ENCODE results near the gene CERT1. TPM values are rescaled to one million over a fixed set of nuclear protein-coding genes. Genes with fewer than 3 reads are reported as not detected.
"Not testable (repeated sequence)": the region's sequence is repeated elsewhere in the genome, so short reads cannot be mapped to it uniquely, and the experiment has no call there.

The CERT1 gene
- total RNA-seq, 1 donor from 2014 or later: 11.7 TPM

DNA sequence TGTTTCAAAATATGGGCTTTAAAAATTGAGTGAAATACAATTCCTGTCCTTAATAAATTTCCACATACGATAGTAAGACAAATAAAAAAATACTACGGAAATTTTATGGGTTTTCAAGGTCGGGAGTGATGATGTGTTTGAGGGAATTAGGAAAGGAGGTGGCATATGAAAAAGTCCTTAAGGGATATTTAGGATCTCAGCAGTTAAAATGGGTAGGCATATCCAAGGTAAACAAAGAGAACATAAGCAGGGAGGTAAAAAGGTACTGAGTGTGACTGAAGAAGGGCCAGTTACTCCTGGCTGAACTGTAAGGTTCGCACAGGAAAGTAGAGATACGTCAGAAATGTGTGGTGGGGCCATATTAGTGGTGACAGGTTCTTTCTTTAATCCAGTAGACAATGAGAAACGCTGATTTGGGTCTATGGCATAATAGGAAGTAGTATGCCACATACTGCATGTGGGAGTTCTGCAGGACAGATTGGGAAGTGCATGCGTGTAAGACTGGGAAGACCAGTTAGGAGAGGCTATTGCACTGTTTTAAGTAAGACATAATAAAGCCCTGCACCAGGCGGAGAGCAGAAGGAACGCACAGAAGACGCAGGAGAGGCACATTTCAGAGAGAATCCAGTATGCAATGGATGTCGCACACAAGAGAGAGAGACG is 175.3 kb downstream of the CERT1 start:
- TF ChIP-seq, protein P1, sequence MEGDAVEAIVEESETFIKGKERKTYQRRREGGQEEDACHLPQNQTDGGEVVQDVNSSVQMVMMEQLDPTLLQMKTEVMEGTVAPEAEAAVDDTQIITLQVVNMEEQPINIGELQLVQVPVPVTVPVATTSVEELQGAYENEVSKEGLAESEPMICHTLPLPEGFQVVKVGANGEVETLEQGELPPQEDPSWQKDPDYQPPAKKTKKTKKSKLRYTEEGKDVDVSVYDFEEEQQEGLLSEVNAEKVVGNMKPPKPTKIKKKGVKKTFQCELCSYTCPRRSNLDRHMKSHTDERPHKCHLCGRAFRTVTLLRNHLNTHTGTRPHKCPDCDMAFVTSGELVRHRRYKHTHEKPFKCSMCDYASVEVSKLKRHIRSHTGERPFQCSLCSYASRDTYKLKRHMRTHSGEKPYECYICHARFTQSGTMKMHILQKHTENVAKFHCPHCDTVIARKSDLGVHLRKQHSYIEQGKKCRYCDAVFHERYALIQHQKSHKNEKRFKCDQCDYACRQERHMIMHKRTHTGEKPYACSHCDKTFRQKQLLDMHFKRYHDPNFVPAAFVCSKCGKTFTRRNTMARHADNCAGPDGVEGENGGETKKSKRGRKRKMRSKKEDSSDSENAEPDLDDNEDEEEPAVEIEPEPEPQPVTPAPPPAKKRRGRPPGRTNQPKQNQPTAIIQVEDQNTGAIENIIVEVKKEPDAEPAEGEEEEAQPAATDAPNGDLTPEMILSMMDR (conservative IDR thresholded peaks at IDR 0.05; ENCODE audit: low read depth, low read length): peak; percentile 46
- peak overlapping the region; percentile 93 for H3K4me3 ChIP-seq (ENCODE audit: low read depth, low read length)
- DNase-seq (ENCODE audit: low read depth): peak; percentile 65

DNA sequence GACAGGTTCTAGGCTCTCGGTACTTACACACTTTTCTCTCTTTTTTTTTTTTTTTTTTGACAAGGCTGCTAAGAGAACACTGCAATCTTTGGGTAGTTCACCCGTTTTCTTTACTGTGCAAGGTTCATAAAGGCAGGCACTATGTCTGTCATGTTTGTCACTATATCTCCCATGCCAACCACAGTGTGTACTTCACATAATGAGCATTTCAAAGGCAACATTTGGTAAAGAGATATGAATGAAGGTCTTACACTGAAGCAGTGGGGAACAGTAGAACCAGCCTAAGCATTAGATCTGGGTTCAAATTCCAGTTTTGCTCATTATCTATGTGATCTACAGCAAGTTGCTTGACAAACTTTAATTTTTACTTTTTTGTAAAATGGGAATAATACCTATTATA is 175.9 kb downstream of the CERT1 start:
- no peak overlapping the region for H3K4me3 ChIP-seq (ENCODE audit: low read depth, low read length)
- TF ChIP-seq, protein P1 (conservative IDR thresholded peaks at IDR 0.05; ENCODE audit: low read depth, low read length): no peak
- no peak for DNase-seq (ENCODE audit: low read depth)

DNA sequence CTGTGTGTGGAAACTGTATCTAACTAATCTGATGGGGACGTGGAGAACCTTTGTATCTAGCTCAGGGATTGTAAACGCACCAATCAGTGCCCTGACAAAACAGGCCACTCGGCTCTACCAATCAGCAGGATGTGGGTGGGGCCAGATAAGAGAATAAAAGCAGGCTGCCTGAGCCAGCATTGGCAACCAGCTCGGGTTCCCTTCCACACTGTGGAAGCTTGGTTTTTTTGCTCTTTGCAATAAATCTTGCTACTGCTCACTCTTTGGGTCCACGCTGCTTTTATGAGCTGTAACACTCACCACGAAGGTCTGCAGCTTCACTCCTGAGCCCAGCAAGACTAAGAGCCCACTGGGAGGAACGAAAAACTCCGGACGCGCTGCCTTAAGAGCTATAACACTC is 177.0 kb downstream of the CERT1 start:
- not testable (repeated sequence) for H3K4me3 ChIP-seq (ENCODE audit: low read depth, low read length); DNase-seq (ENCODE audit: low read depth)

DNA sequence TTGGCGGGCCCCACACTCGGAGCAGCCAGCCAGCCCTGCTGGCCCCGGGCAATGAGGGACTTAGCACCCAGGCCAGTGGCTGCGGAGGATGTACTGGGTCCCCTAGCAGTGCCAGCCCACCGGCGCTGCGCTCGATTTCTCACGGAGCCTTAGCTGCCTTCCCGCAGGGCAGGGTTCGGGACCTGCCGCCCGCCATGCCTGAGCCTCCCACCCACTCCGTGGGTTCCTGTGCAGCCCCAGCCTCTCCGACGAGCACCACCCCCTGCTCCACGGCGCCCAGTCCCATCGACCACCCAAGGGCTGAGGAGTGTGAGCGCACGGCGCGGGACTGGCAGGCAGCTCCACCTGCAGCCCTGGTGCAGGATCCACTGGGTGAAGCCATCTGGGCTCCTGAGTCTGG is 177.7 kb downstream of the CERT1 start:
- DNase-seq (ENCODE audit: low read depth): not testable (repeated sequence)

DNA sequence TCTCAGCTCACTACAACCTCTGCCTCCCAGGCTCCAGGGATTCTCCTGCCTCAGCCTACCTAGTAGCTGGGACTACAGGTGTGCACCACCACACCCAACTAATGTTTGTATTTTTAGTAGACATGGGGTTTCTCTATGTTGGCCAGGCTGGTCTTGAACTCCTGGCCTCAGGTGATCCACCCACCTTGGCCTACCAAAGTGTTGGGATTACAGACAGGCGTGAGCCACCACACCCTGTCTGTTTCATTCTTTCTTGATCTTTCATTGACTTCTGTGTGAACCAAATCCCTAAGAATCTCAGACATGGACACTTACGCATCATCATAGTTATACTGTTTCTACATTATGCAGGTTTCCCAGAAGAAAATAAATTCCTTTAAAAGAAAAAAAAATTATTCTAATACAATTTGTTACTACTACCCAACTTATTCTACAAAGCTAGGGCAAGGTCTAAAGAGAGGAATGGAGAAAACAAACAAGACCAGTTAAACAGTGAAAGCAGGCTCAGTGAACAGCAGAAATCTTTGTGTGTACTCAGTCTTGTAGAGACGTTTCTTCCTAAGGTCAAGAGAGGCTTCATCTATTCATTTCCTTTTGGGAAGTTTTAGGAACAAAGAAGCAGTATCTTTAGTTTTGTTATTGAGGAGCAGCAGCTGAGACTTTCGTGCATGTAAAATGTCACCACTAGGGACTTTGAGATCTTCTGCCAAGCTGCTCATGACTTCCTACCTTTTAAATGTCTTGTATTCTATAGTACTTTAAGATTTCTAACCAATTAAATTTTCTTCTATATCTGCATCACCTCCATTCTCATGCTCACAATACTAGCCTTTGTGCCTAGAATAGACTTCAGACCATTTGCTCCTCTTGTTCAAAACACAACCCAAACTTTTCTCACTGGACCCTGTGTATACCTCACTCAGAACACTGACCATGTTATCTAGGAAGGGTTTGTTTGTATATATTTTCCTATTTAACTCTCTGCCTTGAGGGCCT is 180.0 kb downstream of the CERT1 start:
- no peak for DNase-seq (ENCODE audit: low read depth)
- H3K4me3 ChIP-seq (ENCODE audit: low read depth, low read length): no peak overlapping the region
- TF ChIP-seq, protein P1 (conservative IDR thresholded peaks at IDR 0.05; ENCODE audit: low read depth, low read length): peak; percentile 25

More for the DNA sequence above, 177.7 kb downstream of the CERT1 start:
- H3K4me3 ChIP-seq (ENCODE audit: low read depth, low read length): not testable (repeated sequence)

DNA sequence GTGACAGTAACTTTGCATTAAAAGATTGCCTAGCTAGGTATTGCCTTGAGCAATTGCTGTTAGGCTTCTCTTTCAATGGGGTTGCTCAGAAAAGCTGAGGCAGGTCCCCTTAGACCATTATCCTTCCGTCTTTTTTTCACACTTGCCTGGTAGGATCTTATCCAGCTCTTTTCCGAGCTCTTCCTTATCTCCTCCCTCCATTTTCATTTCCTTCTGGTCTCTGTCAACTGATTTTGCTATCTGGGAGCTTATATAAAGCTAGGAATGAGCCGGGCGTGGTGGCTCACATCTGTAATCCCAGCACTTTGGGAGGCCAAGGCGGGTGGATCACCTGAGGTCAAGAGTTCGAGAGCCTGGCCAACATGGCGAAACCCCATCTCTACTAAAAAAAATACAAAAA is 181.0 kb downstream of the CERT1 start:
- no peak overlapping the region for H3K4me3 ChIP-seq (ENCODE audit: low read depth, low read length)
- TF ChIP-seq, protein P1 (conservative IDR thresholded peaks at IDR 0.05; ENCODE audit: low read depth, low read length): no peak
- DNase-seq (ENCODE audit: low read depth): no peak

Other genes with a start within 250 kb of the CERT1 start
- gene HMGCR, start 174.4 kb downstream of the CERT1 start, total RNA-seq: 43.9 and 90.4 TPM in 2 replicates
- 14.0 and 25.7 TPM in 2 replicates for gene POLK, start 262 bp upstream of the CERT1 start, total RNA-seq
- gene ANKDD1B, start 99.8 kb upstream of the CERT1 start, total RNA-seq: 0.07 and 1.3 TPM in 2 replicates
- 13.7 and 21.9 TPM in 2 replicates for gene POC5, start 205.8 kb upstream of the CERT1 start, total RNA-seq

Data from epithelial cell of proximal tubule (primary cell).